GM12878 (cell line): ENCODE measurements around the gene NKIRAS1. TPM values are rescaled to one million over a fixed set of nuclear protein-coding genes. Genes with fewer than 3 reads are reported as not detected.

ENCODE experiments used
- ATAC-seq: fragments of 200-7000 bp; cut with Tn5 transposase; 3 replicates; pipeline ENCODE4 v1.9.1; 2020; ENCODE audit warnings: mild to moderate bottlenecking, moderate library complexity
- BruUV-seq: library from RNA; stranded (reverse); fragments of 400-500 nt; replicated peaks from 2 replicates; lab custom pipeline; 2021; lab: Mats Ljungman, UMichigan
- CTCF ChIA-PET: fragments of 300-600 bp; sonication (Branson Sonifier 250); formaldehyde crosslinking; extraction: SDS; loops from one replicate; lab custom pipeline; 2021; ENCODE audit warnings: inconsistent platforms; lab: Yijun Ruan, JAX
- POLR2A ChIA-PET: fragments of 350-600 bp; formaldehyde crosslinking; extraction: SDS; loops from one replicate; lab custom pipeline; 2021; ENCODE audit warnings: inconsistent platforms; lab: Charles Lee
- RAD21 ChIA-PET: fragments of 300-600 bp; sonication (Branson Sonifier 250); formaldehyde crosslinking; loops from one replicate; lab custom pipeline; 2023; ENCODE audit warnings: antibody characterized with exemption; ENCODE audit not compliant: unreplicated experiment; lab: Charles Lee
- SMC1A ChIA-PET: fragments of 300-600 bp; sonication (Branson Sonifier 250); formaldehyde crosslinking; loops from one replicate; lab custom pipeline; 2023; ENCODE audit not compliant: unreplicated experiment, uncharacterized antibody; lab: Charles Lee
- DNase-seq: peaks from one replicate; pipeline ENCODE4 v3.0.0-alpha.2; 2011; ENCODE audit warnings: low read depth, low spot score
- FAIRE-seq: peaks from 3 replicates; lab custom pipeline; 2011; peaks lifted over from hg19 to GRCh38; lab: Jason Lieb, UNC
- H2AFZ ChIP-seq: 2 replicates; pipeline ENCODE4 v1.6.0; 2011; ENCODE audit warnings: low read depth, low read length, control low read depth; ENCODE audit not compliant: control insufficient read depth
- H3K27ac ChIP-seq: 2 replicates; pipeline ENCODE4 v1.5.1; 2011; ENCODE audit warnings: control low read depth; ENCODE audit not compliant: control insufficient read depth, insufficient read depth
- H3K27me3 ChIP-seq, 2 experiments: replicated peaks in 1 of 2; 2 replicates each; pipeline versions ENCODE4 v1.6.0 to v1.6.1; 2011; ENCODE audit warnings: low read length in 1 of 2; ENCODE audit not compliant: control insufficient read depth in 2 of 2, insufficient read depth in 2 of 2
- H3K36me3 ChIP-seq, 2 experiments: 2 replicates each; pipeline ENCODE4 v1.5.1; 2011; ENCODE audit warnings: low read length in 1 of 2; ENCODE audit not compliant: control insufficient read depth in 2 of 2, insufficient read depth in 2 of 2
- H3K4me1 ChIP-seq: 2 replicates; pipeline ENCODE4 v1.6.1; 2011; ENCODE audit warnings: mild to moderate bottlenecking, low read length, moderate library complexity, mixed read lengths; ENCODE audit not compliant: control insufficient read depth, insufficient read depth
- H3K4me2 ChIP-seq: 2 replicates; pipeline ENCODE4 v1.6.0; 2011; ENCODE audit warnings: control low read depth; ENCODE audit not compliant: control insufficient read depth, insufficient read depth
- H3K4me3 ChIP-seq: fragments of 200-600 bp; sonication (generic); 2 replicates; pipeline ENCODE4 v1.5.1; 2016
- H3K79me2 ChIP-seq: 2 replicates; pipeline ENCODE4 v1.6.0; 2011; ENCODE audit warnings: low read length; ENCODE audit not compliant: control insufficient read depth, insufficient read depth
- H3K9ac ChIP-seq: 2 replicates; pipeline ENCODE4 v1.8.0; 2011; ENCODE audit warnings: low read length, control low read depth, mixed read lengths; ENCODE audit not compliant: control insufficient read depth, insufficient read depth
- H3K9me3 ChIP-seq: replicated peaks from 3 replicates; pipeline ENCODE4 v1.5.1; 2011; ENCODE audit warnings: mild to moderate bottlenecking, low read length; ENCODE audit not compliant: control insufficient read depth, insufficient read depth
- H4K20me1 ChIP-seq: 2 replicates; pipeline ENCODE4 v1.6.0; 2011; ENCODE audit not compliant: control insufficient read depth, insufficient read depth
- FOXK2 ChIP-seq: fragments of 450-650 bp; IDR thresholded peaks from 2 replicates; pipeline ENCODE4 v1.6.1; 2017; ENCODE audit warnings: mild to moderate bottlenecking, moderate library complexity
- HDGF ChIP-seq: fragments of 450-650 bp; IDR thresholded peaks from 2 replicates; pipeline ENCODE4 v1.6.1; 2016; ENCODE audit warnings: antibody characterized with exemption
- IRF3 ChIP-seq: fragments of 450-650 bp; IDR thresholded peaks from 2 replicates; pipeline ENCODE4 v1.6.1; 2014; ENCODE audit warnings: mild to moderate bottlenecking
- NR2F1 ChIP-seq: fragments of 450-650 bp; conservative IDR thresholded peaks from 2 replicates; pipeline ENCODE4 v1.6.1; 2017; ENCODE audit warnings: mild to moderate bottlenecking
- WGBS: methylation state at CpG from one replicate; pipeline ENCODE4 v1.1.6; 2016; ENCODE audit warnings: low lambda C conversion rate; ENCODE audit not compliant: insufficient replicate concordance, insufficient coverage; ENCODE audit errors: missing lambda C conversion rate; 5-methylcytosine and 5-hydroxymethylcytosine counted together
- in situ Hi-C: fragments of 300-500 bp; cut with MboI; formaldehyde crosslinking; loops from 9 replicates; pipeline ENCODE4 v1.14.3; 2018; ENCODE audit warnings: mixed read lengths
- intact Hi-C: fragments of 100-400 bp; cut with micrococcal nuclease; formaldehyde crosslinking; loops from one replicate; pipeline ENCODE4 v1.14.2; 2022; ENCODE audit not compliant: unreplicated experiment
- polyA plus RNA-seq, 11 experiments: library from polyadenylated mRNA; depleted of rRNA in 4 of 11; unstranded in 6 of 11; stranded (reverse) in 5 of 11; fragments of >200 nt; fragmentation: Nextera tagmentation in 4 of 11; fragmentation: Illumina TruSeq in 1 of 11; extraction: Ambion mirVana in 4 of 11; extraction: Trizol in 1 of 11; gene quantifications; 1 replicate in 1 of 11; 2 replicates in 10 of 11; pipeline versions ENCODE4 v1.2.1 to v1.2.3, GENCODE V29; 2011 to 2016; ENCODE audit warnings: inconsistent platforms in 2 of 11, missing spikeins in 2 of 11, low read depth in 1 of 11
- total RNA-seq, 4 experiments: library from RNA; depleted of rRNA in 3 of 4; stranded (reverse); fragments of >200 nt in 3 of 4; fragmentation: Illumina TruSeq in 1 of 4; extraction: Trizol in 1 of 4; gene quantifications; 2 replicates each; pipeline versions ENCODE4 v1.2.1 to v1.2.3, GENCODE V29; 2013 to 2021

The NKIRAS1 gene
- total and polyA plus RNA-seq, 10 of the 15 experiments (the other 5 are each of a cell fraction or from before 2014, with no cell fraction given): 7.1 to 17.9 (median 10.9) TPM

GRCh38 chr3:23880703-23881339 lies 36.0 kb downstream of the NKIRAS1 start (continued):
- TF ChIP-seq FOXK2 (no peak), HDGF (no peak)

GRCh38 chr3:23879485-23879884 lies 37.3 kb downstream of the NKIRAS1 start:
- POLR2A ChIA-PET: no interaction called here
- Histone ChIP-seq H3K9me3 (no peaks in the 10 kb centered on the region), H3K4me1 (no peaks in the 10 kb centered on the region), H3K4me2 (no peak overlapping the region), H3K27ac (no peak overlapping the region), H3K27me3 (no peaks in the 10 kb centered on the region), H3K9ac (no peak overlapping the region), H2AFZ (no peak overlapping the region), H4K20me1 (no peaks in the 10 kb centered on the region), H3K79me2 (peaks cover 30% of the 10 kb centered on the region), H3K36me3 (peaks cover 5 to 10% of the 10 kb centered on the region in 2 experiments), H3K4me3 (no peak overlapping the region)
- DNase-seq: no peak
- WGBS: 93% methylated on average over 8 of the region's 8 CpGs
- in situ Hi-C loops (no loop called here), intact Hi-C loops (no loop called here)
- ATAC-seq: no peak
- SMC1A ChIA-PET: interaction anchor here (0.6 to 1.1 kb wide), 2 partner anchors 15 to 65 kb away, joined by 3 read pairs; no protein-coding TSS in a partner anchor
- RAD21 ChIA-PET: interaction anchor here (1.8 kb wide), 1 partner anchor 47 kb away, joined by 4 read pairs; no protein-coding TSS in a partner anchor
- CTCF ChIA-PET: interaction anchor here (0.6 to 3.6 kb wide), 4 partner anchors 9 to 45 kb away, joined by 3 to 12 read pairs (median 6); no protein-coding TSS in a partner anchor
- FAIRE-seq: no peak
- TF ChIP-seq IRF3 (no peak), NR2F1 (no peak)
- BruUV-seq: no TSS peak
